AG04449 (cell line): ENCODE results near the gene PTPN14.

Experiments used
- CTCF ChIA-PET: fragments of 350-600 bp; formaldehyde crosslinking; extraction: SDS; loops from one replicate; lab custom pipeline; 2021; ENCODE audit warnings: antibody characterized with exemption; lab: Yijun Ruan, JAX
- POLR2A ChIA-PET: fragments of 400-600, 350-600 bp; formaldehyde crosslinking; extraction: SDS; loops from one replicate; lab custom pipeline; 2020; ENCODE audit warnings: antibody characterized with exemption, inconsistent platforms; lab: Yijun Ruan, JAX
- DNase-seq: peaks from one replicate; pipeline ENCODE4 v3.0.0-alpha.2; 2010; ENCODE audit warnings: low read depth, low spot score
- H3K4me3 ChIP-seq: 2 replicates; pipeline ENCODE4 v1.5.1; 2011; ENCODE audit warnings: low read depth, mild to moderate bottlenecking, control low read depth, low read length
- TF ChIP-seq, protein P1 (sequence below): IDR thresholded peaks from one replicate; pipeline ENCODE4 v1.5.1; 2011; ENCODE audit warnings: mild to moderate bottlenecking, moderate library complexity, low read length, control low read depth, inconsistent platforms; ENCODE audit not compliant: insufficient read depth; ENCODE audit errors: missing control alignments

PTPN14 gene

DNA sequence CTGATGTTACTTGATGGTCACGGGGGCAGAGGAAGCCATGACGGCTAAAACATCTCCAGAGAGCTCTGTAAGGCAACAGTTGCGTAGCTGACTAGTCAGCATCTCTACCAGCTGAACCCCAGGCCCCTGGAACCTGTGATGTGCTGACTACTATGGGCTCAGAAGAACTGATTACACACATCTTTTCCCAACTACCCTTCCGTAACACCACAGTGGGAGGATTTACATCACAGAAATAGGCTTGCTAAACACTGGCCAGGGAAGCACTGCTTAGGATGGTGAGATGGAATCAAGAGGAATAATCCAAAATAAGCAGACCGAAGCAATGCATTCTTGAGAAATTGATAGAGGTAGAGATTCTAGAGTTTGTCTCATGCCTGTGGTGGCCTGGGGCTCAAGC is 148.0 kb downstream of the PTPN14 start:
- ChIA-PET POLR2A (interaction anchor here (0.7 to 1.6 kb wide), 4 partner anchors 9 to 112 kb away, joined by 3 to 4 read pairs (median 3); no protein-coding TSS in a partner anchor), CTCF (interaction anchor here (0.8 to 5.3 kb wide), 7 partner anchors 9 to 1120 kb away, joined by 3 to 19 read pairs (median 5); no protein-coding TSS in a partner anchor)
- DNase-seq, result no peak
- TF ChIP-seq, protein P1, sequence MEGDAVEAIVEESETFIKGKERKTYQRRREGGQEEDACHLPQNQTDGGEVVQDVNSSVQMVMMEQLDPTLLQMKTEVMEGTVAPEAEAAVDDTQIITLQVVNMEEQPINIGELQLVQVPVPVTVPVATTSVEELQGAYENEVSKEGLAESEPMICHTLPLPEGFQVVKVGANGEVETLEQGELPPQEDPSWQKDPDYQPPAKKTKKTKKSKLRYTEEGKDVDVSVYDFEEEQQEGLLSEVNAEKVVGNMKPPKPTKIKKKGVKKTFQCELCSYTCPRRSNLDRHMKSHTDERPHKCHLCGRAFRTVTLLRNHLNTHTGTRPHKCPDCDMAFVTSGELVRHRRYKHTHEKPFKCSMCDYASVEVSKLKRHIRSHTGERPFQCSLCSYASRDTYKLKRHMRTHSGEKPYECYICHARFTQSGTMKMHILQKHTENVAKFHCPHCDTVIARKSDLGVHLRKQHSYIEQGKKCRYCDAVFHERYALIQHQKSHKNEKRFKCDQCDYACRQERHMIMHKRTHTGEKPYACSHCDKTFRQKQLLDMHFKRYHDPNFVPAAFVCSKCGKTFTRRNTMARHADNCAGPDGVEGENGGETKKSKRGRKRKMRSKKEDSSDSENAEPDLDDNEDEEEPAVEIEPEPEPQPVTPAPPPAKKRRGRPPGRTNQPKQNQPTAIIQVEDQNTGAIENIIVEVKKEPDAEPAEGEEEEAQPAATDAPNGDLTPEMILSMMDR, result no peak
- H3K4me3 ChIP-seq, result no peak overlapping the region

DNA sequence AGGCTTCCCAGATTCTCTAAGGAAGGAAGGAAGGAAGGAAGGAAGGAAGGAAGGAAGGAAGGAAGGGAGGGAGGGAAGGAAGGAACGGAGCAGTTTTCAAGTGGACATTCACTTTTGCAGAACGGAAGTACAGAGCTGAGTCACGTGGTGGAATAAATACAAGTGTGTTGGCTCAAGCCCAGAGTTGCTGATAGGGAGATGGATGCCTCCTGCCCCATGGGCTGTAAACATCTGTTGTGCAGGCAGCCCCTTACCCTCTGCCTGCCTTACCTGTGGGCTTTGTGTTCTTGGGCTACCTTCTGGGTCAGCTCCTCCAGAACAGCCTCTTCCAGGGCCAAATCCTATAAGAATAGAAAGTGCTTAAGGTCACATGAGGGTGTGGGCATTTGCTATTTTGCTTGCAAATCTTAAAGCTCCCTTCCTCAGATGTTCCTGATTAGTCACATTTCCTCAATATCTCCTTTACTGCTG is 148.8 kb downstream of the PTPN14 start:
- ChIA-PET CTCF (interaction anchor here (1.0 to 5.3 kb wide), 5 partner anchors 8 to 183 kb away, joined by 3 to 19 read pairs (median 5); no protein-coding TSS in a partner anchor), POLR2A (interaction anchor here (0.7 to 1.6 kb wide), 3 partner anchors 16 to 113 kb away, joined by 3 read pairs; no protein-coding TSS in a partner anchor)
- no peak overlapping the region for H3K4me3 ChIP-seq
- DNase-seq, result no peak
- TF ChIP-seq, protein P1, result no peak

DNA sequence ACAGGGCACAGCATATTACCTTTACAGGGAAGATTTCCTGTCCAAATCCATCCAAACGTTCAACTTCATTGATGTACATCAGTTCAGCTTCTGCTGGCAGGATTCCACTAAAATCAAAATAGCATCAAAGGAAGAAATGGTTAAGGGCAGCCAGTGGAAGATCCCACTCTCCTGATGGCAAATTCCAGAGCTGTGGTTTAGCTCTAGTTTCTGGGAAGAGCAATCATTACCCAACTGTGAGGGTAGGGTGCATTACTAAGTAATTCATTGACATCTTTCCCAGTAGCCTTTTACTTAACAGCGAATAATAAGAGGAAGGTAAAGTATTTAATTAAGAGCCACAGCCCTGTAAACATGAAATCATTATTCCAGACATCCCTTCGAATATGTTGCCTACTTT is 149.7 kb downstream of the PTPN14 start:
- DNase-seq, result no peak
- ChIA-PET CTCF (interaction anchor here (1.6 kb wide), 1 partner anchor 26 kb away, joined by 3 read pairs; no protein-coding TSS in a partner anchor), POLR2A (no interaction called here)
- TF ChIP-seq, protein P1, result no peak
- H3K4me3 ChIP-seq, result no peak overlapping the region

DNA sequence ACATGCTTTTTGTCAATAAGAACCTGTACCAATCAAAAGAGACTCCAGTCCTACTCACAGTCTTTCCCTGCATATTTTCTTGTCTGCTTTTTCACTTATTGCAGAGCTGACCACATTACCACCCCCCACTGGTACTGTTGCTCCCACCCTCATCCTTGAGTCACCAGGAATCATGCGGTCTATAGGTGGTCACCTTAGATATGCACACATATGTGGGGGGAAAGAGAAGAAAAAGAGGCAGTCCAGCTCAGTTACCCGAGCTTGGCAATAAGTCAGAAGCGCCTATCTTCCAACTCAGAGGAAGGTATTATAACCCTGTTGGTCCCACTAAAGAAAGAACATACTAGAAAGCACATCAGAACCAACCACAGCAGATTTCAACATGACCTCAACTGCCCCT is 151.3 kb downstream of the PTPN14 start:
- POLR2A ChIA-PET, result no interaction called here
- TF ChIP-seq, protein P1, result no peak
- no peak overlapping the region for H3K4me3 ChIP-seq
- no peak for DNase-seq
- CTCF ChIA-PET, result interaction anchor here (0.9 to 2.2 kb wide), 4 partner anchors 27 to 183 kb away, joined by 3 to 5 read pairs (median 3); no protein-coding TSS in a partner anchor

DNA sequence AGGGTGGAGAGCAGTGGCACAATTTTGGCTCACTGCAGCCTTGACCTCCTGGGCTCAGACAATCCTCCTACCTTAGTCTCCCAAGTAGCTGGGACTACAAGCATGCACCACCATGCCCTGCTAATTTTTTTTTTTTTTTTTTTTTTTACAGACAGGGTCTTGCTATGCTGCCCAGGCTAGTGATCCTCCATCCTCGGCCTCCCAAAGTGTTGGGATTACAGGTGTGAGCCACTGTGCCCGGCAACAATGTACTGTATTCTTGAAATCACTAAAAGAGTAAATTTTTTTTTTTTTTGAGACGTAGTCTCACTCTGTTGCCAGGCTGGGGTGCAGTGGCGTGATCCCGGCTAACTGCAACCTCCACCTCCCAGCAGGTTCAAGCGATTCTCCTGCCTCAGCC is 152.9 kb downstream of the PTPN14 start:
- DNase-seq, result no peak
- ChIA-PET POLR2A (no interaction called here), CTCF (no interaction called here)
- H3K4me3 ChIP-seq, result no peak overlapping the region
- TF ChIP-seq, protein P1, result no peak

DNA sequence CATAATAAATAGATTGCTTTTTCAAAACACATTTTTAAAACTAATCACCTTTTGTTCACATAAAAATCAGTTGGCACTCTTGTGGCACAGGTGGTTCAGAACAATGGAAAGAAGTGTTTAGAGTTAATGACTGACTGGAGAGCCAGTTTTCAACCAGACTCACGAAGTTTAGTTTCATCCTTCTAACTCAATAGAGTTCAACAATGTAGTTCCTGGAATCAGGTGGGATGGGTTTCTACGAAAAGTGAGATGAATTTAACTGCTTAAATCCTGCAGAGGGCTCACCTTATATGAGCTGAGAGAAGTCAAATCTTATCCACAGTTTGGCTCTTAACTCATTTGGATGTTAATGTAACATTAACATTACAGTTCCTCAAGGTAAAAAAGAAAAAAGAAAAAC is 153.9 kb downstream of the PTPN14 start:
- POLR2A ChIA-PET, result no interaction called here
- DNase-seq, result no peak
- no peak overlapping the region for H3K4me3 ChIP-seq
- CTCF ChIA-PET, result interaction anchor here (1.2 to 2.2 kb wide), 2 partner anchors 65 to 188 kb away, joined by 4 to 15 read pairs; no protein-coding TSS in a partner anchor
- TF ChIP-seq, protein P1, result no peak
